Activated naive CD4-positive, alpha-beta T cell (primary cell): ENCODE data around the gene FGF8.

Experiments used
- DNase-seq, 4 experiments: peaks; one replicate each; lab custom pipeline; 2025; lab: John Stamatoyannopoulos, UW

Gene FGF8

GRCh38 chr10:101768791-101769170, 7.1 kb downstream of the FGF8 start:
- no peak for DNase-seq

- no peak for DNase-seq
Measured at GRCh38 chr10:101767966-101768790, 7.7 kb downstream of the FGF8 start.

GRCh38 chr10:101767600-101767945, 8.3 kb downstream of the FGF8 start:
- no peak for DNase-seq

- no peak for DNase-seq
Measured at GRCh38 chr10:101766753-101767599, 8.9 kb downstream of the FGF8 start.

GRCh38 chr10:101766306-101766705, 9.6 kb downstream of the FGF8 start:
- DNase-seq: no peak

GRCh38 chr10:101763141-101763846, 12.6 kb downstream of the FGF8 start:
- no peak for DNase-seq

GRCh38 chr10:101762736-101763135, 13.2 kb downstream of the FGF8 start:
- no peak for DNase-seq

- DNase-seq: no peak
Measured at GRCh38 chr10:101761226-101761625, 14.7 kb downstream of the FGF8 start.

GRCh38 chr10:101760510-101760909, 15.4 kb downstream of the FGF8 start:
- no peak for DNase-seq

- no peak for DNase-seq
Measured at GRCh38 chr10:101759309-101760247, 16.3 kb downstream of the FGF8 start.

- no peak for DNase-seq
Measured at GRCh38 chr10:101758858-101759257, 17.1 kb downstream of the FGF8 start.

- DNase-seq: no peak
Measured at GRCh38 chr10:101752241-101752640, 23.7 kb downstream of the FGF8 start.

- DNase-seq: no peak
Measured at GRCh38 chr10:101749047-101750016, 26.6 kb downstream of the FGF8 start.

GRCh38 chr10:101748496-101748895, 27.4 kb downstream of the FGF8 start:
- no peak for DNase-seq

GRCh38 chr10:101745074-101745696, 30.7 kb downstream of the FGF8 start:
- DNase-seq: no peak

- DNase-seq: no peak
Measured at GRCh38 chr10:101744267-101744666, 31.6 kb downstream of the FGF8 start.

GRCh38 chr10:101741938-101742337, 34.0 kb downstream of the FGF8 start:
- DNase-seq: no peak

GRCh38 chr10:101736666-101737065, 39.2 kb downstream of the FGF8 start:
- DNase-seq: no peak

- DNase-seq: no peak
Measured at GRCh38 chr10:101732096-101732495, 43.8 kb downstream of the FGF8 start.

- DNase-seq: no peak
Measured at GRCh38 chr10:101726115-101726387, 49.9 kb downstream of the FGF8 start.
